NCI-H187 (cell line): ENCODE data around the gene SNIP1.
A peak's percentile ranks its signal among the peaks of the same experiment; 100 is the strongest.
"Not testable (repeated sequence)": the region's sequence is repeated elsewhere in the genome, so short reads cannot be mapped to it uniquely, and the experiment has no call there.

Experiments used
- DNase-seq, 2 experiments: peaks; one replicate each; lab custom pipeline; 2025; lab: John Stamatoyannopoulos, UW

Gene SNIP1

DNA sequence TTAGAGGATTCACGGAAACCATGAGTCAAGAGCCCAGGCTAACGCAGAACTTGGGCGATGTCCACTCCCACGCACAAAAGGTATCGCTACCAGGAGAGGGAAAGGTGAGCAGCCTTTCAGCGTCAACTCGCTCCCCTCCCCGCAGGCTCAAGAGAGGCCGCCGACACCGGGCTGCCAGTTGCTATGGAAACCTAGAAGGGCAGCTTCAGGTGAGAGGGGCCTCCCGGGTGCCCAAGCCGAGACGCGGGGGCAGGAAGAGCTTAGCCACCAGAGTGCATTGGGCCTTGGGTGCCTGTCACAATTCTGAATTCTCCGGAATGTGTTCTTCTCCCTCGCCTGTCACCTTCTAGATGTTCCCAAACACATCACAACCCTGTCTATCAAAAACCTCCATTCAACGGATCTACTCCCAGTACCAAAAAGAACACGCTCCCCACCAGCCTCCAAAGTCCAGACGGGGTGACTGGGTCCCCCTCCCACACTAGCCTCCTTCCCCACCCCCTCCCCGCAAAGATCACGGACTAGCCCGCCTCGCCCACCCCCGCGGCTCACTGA lies 40.2 kb downstream of the SNIP1 start:
- DNase-seq = peak; percentile 9 to 21

DNA sequence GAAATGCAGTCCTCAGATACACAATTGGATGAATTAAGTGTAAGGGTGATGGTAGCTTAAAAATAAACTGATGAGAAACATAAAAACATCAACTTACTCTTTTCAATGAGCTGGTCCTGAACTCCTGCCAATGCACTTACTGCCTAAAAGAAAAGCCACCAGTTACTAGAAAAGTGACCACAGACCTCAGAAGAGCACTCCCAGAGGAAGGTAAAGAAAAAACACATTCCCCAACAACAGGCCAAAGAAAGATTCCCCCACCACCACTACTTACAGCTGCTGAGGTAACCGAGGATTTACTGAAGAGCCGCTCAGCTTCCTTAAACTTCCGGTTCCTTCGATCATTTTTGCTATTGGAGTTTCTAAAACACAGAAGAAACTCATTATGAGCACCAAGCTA lies 44.9 kb downstream of the SNIP1 start:
- no peak for DNase-seq

DNA sequence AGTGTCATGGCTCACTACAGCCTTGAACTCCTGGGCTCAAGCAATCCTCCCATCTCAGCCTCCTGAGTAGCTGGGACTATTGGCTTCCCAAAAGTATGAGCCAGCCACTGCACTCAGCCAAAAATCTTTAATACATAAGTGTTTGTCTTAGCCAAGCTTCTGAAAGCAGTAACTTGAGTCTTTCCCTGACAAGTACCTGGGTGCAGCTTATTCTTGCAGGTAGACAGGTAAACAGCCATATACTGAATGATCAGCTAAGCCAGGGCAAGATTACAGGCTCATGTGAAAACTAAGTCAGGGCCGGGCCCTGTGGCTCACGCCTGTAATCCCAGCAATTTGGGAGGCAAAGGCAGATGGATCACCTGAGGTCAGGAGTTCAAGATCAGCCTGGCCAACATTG lies 47.4 kb downstream of the SNIP1 start:
- DNase-seq = no peak

DNA sequence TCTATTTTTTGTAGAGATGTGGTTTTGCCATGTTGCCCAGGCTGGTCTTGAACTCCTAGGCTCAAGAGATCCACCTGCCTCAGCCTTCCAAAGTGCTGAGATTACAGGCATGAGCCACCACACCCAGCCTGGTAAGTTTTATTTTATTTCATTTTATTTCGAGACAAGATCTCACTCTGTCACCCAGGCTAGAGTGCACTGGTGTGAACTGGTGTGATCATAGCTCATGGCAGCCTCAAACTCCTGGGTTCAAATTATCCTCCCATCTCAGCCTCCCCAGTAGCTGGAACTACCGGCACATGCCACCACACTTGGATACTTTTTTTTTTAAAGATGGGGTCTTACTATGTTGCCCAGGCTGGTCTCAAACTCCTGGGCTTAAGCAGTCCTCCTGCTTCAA lies 51.3 kb downstream of the SNIP1 start:
- DNase-seq = not testable (repeated sequence)

DNA sequence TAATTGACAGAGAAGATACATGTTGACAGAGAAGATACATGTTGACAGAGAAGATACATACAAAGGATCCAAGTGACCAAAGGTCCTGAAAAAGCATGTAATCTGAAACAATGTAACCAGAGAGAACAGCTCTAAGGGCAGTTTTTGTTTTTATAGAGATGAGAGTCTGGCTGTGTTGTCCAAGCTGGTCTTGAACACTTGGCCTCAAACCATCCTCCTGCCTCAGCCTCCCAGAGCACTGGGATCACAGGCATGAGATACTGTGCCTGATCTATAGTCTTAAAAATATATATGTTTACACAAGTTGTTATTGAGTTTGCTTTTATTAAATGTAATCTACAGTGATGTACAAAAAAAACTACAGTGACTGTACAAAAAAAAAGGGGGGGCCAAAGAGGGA lies 52.0 kb downstream of the SNIP1 start:
- no peak for DNase-seq

DNA sequence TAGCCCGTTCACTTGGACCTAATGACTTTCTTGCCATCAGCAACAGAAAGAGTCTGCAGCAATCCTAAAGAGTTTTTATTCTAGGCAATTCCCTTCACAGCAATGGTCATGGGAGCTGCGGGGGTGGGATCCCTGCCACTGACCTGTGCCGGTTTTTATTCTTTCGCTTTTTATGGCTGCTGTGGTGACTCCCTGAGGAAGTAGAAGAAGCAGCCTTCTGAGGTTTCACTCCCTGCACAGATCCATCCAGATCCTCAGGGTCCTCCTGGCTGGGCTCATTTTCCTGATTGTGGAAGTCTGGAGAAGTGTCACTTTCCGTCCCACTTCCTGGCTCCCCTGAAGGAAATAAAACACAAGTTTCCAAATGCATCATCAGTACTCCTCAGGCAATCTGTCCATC lies 52.4 kb downstream of the SNIP1 start:
- DNase-seq = no peak

DNA sequence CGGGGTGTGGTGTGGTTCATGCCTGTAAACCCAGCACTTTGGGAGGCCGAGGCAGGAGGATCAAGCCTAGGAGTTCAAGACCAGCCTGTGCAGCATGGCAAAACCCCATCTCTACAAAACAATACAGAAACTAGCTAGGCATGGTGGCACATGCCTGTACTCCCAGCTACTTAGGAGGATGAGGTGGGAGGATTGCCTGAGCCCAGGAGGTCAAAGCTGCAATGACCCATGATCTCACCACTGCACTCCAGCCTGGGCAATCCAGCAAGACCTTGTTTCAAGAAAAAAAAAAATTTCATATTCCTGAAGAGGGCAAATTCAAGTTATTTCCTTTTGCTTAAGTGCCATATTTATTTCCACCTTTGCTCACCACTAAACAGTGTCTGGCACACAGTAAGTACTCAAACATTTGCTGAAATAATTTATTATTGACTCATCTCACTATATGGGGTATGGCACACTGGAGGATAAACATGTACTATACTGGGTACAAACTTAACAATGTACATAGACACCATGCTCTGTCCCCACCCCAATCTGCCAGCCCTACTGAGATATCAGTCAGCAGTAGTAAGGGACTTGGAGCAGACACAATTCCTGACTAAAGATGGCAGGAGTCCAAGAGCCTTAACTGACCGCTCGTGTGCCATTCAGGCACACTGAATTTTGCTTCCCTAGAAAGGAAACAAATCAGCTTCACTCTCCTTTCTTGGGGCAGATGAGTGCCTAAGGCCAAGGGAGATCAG lies 55.0 kb downstream of the SNIP1 start:
- DNase-seq = no peak

DNA sequence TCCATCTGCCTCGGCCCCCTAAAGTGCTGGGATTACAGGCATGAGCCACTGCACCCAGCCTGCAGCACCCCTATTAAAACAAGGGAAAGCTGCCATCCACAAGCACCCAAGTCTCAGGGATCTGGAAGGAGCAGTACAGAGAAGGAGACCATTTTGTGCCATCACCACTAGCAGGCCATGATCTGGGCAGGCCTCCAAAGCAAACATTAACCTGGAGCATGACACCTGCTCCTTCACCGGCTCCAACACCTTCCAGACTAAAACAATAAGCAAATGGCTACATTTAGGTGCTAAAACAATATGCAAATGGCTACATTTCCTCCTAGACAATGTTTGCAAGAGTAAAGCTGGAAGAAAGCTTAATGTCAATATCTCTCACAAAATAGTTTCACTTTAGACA lies 56.3 kb downstream of the SNIP1 start:
- peak in 1 of 2 experiments; percentile 5 for DNase-seq

DNA sequence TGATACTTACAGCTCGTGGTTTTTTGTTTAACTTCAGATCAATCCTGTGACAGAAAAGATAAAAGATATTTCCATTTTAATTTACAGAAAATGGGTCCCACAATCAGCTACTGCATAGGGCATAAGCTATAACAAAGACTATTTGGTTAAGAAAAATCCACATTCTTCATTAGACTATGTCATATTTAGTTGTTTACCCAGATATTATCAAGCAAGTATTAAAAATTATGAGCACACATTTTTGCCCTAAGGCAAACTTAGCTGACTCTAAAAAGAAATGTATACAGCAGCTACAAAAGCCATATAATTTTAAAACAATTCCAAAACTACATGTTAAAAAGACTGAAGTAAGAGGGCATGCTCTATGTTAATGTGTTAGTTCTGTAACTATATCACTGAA lies 58.2 kb downstream of the SNIP1 start:
- no peak for DNase-seq

DNA sequence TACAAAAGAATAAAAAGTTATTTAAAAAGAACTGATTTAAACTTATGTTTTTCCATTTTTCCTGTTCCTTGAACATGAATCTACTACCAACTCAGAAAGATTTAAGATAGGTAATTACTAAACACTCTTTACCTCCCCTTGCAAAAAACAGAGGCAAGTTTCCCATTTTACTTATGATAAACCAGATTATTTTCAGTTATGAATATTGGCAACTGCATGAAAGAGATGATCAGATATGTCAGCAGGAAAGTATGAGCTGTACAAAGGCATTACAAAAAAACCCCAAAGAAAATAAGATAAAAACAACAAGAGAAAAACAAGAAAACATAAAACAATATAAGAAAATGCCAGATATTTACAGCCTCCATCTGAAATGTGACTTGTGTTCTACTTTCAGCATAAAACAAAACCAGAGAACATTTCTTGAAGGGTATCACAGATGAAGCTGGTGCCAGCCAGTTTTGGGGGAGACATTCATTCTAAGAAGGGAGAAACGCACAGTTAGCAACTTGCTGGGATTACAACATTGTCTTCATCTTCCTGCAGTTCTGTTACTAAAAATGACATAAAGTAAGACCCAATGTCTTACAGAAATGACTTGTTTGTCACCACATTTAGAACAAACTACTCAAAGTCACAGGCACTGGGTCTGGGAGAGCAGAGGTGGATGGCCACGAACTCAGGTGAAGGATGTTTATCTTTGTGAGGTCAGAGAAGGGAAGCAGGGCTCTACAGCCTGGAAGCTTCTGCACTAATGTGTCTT lies 60.6 kb downstream of the SNIP1 start:
- DNase-seq = no peak

DNA sequence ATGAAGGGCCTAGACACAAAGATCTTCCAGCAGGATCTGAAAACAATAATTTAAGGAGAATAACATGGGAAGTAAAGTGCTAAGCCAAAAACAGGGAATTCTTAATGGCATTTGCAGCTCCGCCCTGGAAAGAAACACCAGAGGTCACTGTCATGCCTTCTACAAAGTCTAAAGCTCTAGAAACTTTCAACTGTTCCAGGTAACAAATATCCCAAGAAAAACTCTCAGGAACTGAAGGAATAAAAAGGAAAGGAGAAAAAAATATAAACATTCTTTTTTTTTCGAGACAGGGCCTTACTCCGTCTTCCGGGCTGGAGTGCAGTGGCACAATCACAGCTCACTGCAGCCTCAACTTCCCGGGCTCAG lies 66.5 kb downstream of the SNIP1 start:
- no peak for DNase-seq

DNA sequence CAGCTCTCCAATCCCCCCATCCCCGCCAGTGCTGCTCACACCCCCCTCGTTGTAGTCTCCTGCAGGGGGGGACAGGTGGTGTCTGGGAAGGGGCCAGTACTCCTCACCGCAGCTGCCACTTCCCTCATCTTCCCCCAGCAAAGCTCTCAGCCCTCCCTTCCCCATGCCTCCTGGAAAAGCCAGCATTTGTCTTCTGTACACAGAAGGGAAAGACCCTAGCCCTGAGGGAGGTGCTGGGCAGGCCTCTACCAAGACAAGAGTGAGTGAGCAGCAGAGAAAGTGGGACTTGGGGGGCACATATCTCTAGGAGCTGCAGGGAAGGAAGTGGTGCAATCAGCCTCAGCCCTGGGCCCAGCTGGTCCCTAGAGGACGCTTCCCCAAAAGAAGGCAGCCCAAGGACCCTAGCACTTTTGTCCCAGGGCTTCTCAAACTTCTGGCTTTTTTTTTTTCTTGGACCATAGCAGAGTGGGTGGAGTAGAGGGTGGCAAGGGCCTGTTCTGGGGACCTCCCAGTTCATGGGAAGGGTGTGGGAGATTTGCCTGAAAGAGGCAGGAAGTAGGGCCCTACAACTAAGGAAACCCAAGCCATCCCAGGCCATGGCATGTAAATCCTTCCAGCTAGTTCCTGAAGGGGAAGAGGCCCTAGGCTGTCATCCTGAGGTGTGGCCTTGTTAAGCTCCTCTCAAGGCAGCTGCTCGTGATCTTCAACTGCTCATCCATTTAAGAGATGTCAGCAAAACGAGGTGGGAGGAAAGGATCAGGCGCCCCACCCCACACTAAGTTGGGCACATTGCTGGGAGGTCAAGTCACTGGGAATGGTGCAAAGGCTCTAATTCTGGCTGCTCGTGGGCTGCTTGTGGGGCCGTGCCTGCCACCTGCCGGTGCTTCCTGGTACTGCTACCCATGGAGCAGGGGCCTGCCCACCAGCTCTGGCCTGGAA lies 67.1 kb downstream of the SNIP1 start:
- DNase-seq = peak; percentile 14 to 28

DNA sequence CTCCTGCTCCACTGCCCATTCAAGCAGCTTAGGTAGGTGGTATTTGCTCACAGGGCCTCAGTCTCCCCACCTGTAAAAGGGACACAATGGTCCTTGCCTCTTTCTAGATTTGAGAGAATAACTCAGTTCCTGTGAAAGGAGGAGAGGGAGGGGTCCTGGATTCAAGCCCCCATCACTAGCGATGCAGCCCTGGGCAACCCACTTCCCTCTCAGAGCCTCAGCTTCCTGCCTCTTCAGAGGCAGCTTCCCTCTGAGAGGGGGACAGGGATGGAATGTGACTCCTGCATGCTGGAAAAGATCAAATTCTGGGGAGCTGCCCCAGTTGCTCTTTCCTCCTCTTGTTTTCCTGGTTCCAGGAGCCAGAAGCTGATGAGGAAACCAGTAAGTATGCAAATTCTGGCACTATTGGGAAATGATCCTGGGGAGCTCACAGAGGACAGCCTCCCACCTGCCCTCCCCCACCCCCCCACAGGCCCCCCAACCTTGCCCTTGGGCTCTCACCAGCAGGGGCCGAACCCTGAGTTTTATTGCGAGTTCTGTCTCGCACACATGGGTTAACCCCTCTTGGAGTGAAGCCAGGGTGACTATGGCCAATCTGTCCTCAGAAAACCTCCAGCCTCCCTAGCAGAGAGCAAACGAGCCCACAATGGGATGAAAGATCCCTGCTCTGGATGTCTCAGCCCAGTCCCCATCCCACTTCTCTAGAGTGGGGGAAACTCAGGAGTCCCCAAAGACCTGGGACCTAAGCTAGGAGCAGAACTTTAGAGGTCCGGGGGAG lies 68.0 kb downstream of the SNIP1 start:
- DNase-seq = no peak
